SKM-1 treated with dmso at 0.1 percent for 144 hours (cell line): ENCODE data around the gene KLRF2.
"Not testable (repeated sequence)": the region's sequence is repeated elsewhere in the genome, so short reads cannot be mapped to it uniquely, and the experiment has no call there.

Experiments used
- DNase-seq: peaks from one replicate; lab custom pipeline; 2025; ENCODE audit not compliant: unreplicated experiment; lab: John Stamatoyannopoulos, UW

KLRF2 gene

GRCh38 chr12:9881246-9881645 is at the start of gene KLRF2:
TSS of gene KLRF2 (plus strand) at chr12:9881489. CDS start at chr12:9881596, 107 bp downstream.
- DNase-seq: no peak

GRCh38 chr12:9831720-9832119 is 49.6 kb upstream of the KLRF2 start:
- no peak for DNase-seq

- no peak for DNase-seq
Measured at GRCh38 chr12:9843407-9843806, 37.9 kb upstream of the KLRF2 start.

GRCh38 chr12:9848899-9849298 is 32.4 kb upstream of the KLRF2 start:
- DNase-seq: no peak

- DNase-seq: no peak
Measured at GRCh38 chr12:9851050-9851449, 30.2 kb upstream of the KLRF2 start.

- no peak for DNase-seq
Measured at GRCh38 chr12:9851927-9852326, 29.4 kb upstream of the KLRF2 start.

GRCh38 chr12:9856151-9856550 is 25.1 kb upstream of the KLRF2 start:
- DNase-seq: no peak

GRCh38 chr12:9856894-9857293 is 24.4 kb upstream of the KLRF2 start:
- DNase-seq: no peak

GRCh38 chr12:9858135-9858534 is 23.2 kb upstream of the KLRF2 start:
- DNase-seq: no peak

GRCh38 chr12:9864913-9865675 is 16.2 kb upstream of the KLRF2 start:
- no peak for DNase-seq

- DNase-seq: no peak
Measured at GRCh38 chr12:9866860-9867269, 14.4 kb upstream of the KLRF2 start.

GRCh38 chr12:9867531-9867930 is 13.8 kb upstream of the KLRF2 start:
- DNase-seq: no peak

GRCh38 chr12:9868311-9868801 is 12.9 kb upstream of the KLRF2 start:
- DNase-seq: no peak

- DNase-seq: no peak
Measured at GRCh38 chr12:9868951-9869306, 12.4 kb upstream of the KLRF2 start.

- no peak for DNase-seq
Measured at GRCh38 chr12:9869307-9870161, 11.8 kb upstream of the KLRF2 start, which contains the start of gene CLEC2B. TSS of gene CLEC2B (minus strand) at chr12:9869354.

- no peak for DNase-seq
Measured at GRCh38 chr12:9870286-9870866, 10.9 kb upstream of the KLRF2 start.

GRCh38 chr12:9872162-9872561 is 9.1 kb upstream of the KLRF2 start:
- DNase-seq: no peak

- no peak for DNase-seq
Measured at GRCh38 chr12:9872742-9873141, 8.5 kb upstream of the KLRF2 start.

GRCh38 chr12:9876120-9876519 is 5.2 kb upstream of the KLRF2 start:
- DNase-seq: not testable (repeated sequence)

GRCh38 chr12:9880532-9881078 is 684 bp upstream of the KLRF2 start:
- DNase-seq: no peak

- DNase-seq: no peak
Measured at GRCh38 chr12:9881988-9882387, 699 bp downstream of the KLRF2 start.
